Muscle of back (tissue), 11 donors: ENCODE measurements around the gene FAM149A. TPM values are rescaled to one million over a fixed set of nuclear protein-coding genes. Genes with fewer than 3 reads are reported as not detected.

ENCODE experiments used
- DNase-seq, 3 donors: peaks; one replicate each; pipeline versions ENCODE4 v3.0.0 to v3.0.0-alpha.2; 2013
- polyA plus RNA-seq, 10 donors: library from polyadenylated mRNA; unstranded; fragments of 120-200 nt; gene quantifications; one replicate each; pipeline ENCODE4 v1.2.1, GENCODE V29; 2013; ENCODE audit not compliant: insufficient read length in 10 of 10

FAM149A gene
- polyA plus RNA-seq, 10 donors, result 5.6 to 10.0 (median 7.6) TPM

DNA sequence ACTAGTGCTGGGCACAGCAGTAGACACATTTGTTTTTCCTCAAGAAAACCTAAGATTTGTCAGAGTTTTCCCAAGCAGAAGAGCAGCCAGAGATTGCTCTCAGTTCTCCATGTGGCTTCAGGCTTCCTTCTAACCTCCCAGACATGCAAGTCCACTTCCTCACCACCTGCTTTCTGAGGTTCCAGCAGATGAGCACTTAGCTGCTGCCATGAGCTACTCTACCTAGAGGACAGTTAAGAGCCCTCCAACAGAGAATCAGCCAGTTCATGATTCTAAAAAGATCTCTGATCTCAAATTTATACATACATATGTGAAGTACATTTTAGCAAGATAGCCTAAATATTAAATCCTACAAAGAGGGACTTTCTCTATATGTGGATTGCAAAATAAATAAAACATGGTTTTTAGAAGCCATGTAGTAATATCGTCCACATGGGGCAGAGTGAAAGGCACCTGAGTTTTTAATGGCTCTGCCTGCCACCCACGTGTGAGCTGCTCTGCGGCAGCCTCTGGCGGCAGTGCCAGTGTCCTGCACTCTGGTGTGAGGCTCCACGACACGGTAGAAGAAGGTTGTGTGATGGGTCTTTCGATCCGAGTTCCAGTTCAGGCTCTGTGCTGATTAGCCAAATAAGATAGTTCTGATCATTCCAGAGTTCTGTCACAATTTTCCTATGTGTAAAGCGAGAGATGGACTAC lies 97.2 kb downstream of the FAM149A start:
- DNase-seq, result no peak

GRCh38 chr4:186202490-186203140 lies 98.1 kb downstream of the FAM149A start:
- DNase-seq, result no peak

- peak in 1 of 3 donors; percentile 23 for DNase-seq
Measured at GRCh38 chr4:186203406-186203805, 98.9 kb downstream of the FAM149A start.

GRCh38 chr4:186204103-186204559 lies 99.6 kb downstream of the FAM149A start:
- DNase-seq, result no peak

GRCh38 chr4:186204686-186205085 lies 100.2 kb downstream of the FAM149A start:
- no peak for DNase-seq

- DNase-seq, result no peak
Measured at GRCh38 chr4:186205156-186205555, 100.7 kb downstream of the FAM149A start.

GRCh38 chr4:186216465-186217024 lies 112.0 kb downstream of the FAM149A start:
- peak in 1 of 3 donors; percentile 26 for DNase-seq

GRCh38 chr4:186217733-186218293 lies 113.3 kb downstream of the FAM149A start:
- DNase-seq, result no peak

DNA sequence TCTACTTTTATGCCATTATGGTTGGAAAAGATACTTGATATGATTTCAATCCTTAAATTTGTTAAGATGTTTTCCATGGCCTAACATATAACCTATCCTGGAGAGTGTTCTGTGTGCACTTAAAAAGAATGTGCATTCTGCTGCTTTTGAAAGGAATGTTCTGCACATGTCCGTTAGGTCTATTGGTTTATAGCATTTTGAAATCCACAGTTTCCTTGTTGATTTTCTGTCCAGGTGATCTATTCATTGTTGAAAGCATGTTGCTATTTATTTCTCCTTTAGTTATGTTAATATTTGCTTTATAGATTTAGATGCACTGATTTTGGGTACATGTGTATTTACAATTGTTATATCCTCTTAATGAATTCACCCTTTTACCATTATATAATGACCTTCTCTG lies 117.1 kb downstream of the FAM149A start:
- DNase-seq, result no peak

Other genes with a start within 250 kb of the FAM149A start
- gene TLR3, start 35.5 kb upstream of the FAM149A start, polyA plus RNA-seq, result 1 to 10 TPM; 1.2 to 2.1 (median 1.6) TPM
- 1 to 10 TPM; 2.6 to 8.1 (median 5.2) TPM for gene CYP4V2, start 86.9 kb downstream of the FAM149A start, polyA plus RNA-seq
- 1 to 10 TPM in 1 of 10 donors, under 1 TPM in 9; 0.11 to 1.4 (median 0.23) TPM for gene KLKB1, start 122.8 kb downstream of the FAM149A start, polyA plus RNA-seq
- gene F11, start 161.5 kb downstream of the FAM149A start, polyA plus RNA-seq, result under 1 TPM in 1 of 10 donors, not detected in 9; 0.14 TPM